MCF 10A (cell line): ENCODE results near the gene OR2M7. TPM values are rescaled to one million over a fixed set of nuclear protein-coding genes. Genes with fewer than 3 reads are reported as not detected.

Source experiments
- BruUV-seq: library from RNA; stranded (reverse); fragments of 400-500 nt; replicated peaks from 2 replicates; lab custom pipeline; 2021; lab: Mats Ljungman, UMichigan
- CTCF ChIA-PET: fragments of 300-600 bp; sonication (Branson Sonifier 250); formaldehyde crosslinking; extraction: SDS; loops from one replicate; lab custom pipeline; 2021; ENCODE audit warnings: antibody characterized with exemption, inconsistent platforms; lab: Yijun Ruan, JAX
- POLR2A ChIA-PET: fragments of 300-600, 350-650 bp; sonication (Branson Sonifier 250); formaldehyde crosslinking; extraction: SDS; loops from one replicate; lab custom pipeline; 2020; ENCODE audit warnings: antibody characterized with exemption, inconsistent platforms; lab: Yijun Ruan, JAX
- DNase-seq: peaks from one replicate; pipeline ENCODE4 v3.0.0-alpha.2; 2018; ENCODE audit not compliant: unreplicated experiment
- H3K27ac Mint-ChIP-seq: one replicate; pipeline ENCODE4 v1.8.0; 2022; ENCODE audit warnings: mild to moderate bottlenecking, low read depth, mixed read lengths; ENCODE audit not compliant: unreplicated experiment
- H3K27me3 Mint-ChIP-seq: one replicate; pipeline ENCODE4 v1.8.0; 2022; ENCODE audit warnings: mixed read lengths; ENCODE audit not compliant: insufficient read depth, unreplicated experiment
- H3K36me3 Mint-ChIP-seq: one replicate; pipeline ENCODE4 v1.8.0; 2022; ENCODE audit warnings: mild to moderate bottlenecking, moderate library complexity, mixed read lengths; ENCODE audit not compliant: insufficient read depth, unreplicated experiment
- H3K4me1 Mint-ChIP-seq: one replicate; pipeline ENCODE4 v1.8.0; 2022; ENCODE audit warnings: mixed read lengths; ENCODE audit not compliant: insufficient read depth, unreplicated experiment
- H3K4me3 Mint-ChIP-seq: one replicate; pipeline ENCODE4 v1.8.0; 2022; ENCODE audit warnings: mild to moderate bottlenecking, moderate library complexity, mixed read lengths; ENCODE audit not compliant: unreplicated experiment
- H3K9me3 Mint-ChIP-seq: one replicate; pipeline ENCODE4 v1.8.0; 2022; ENCODE audit warnings: mixed read lengths; ENCODE audit not compliant: unreplicated experiment
- intact Hi-C: fragments of 100-400 bp; cut with micrococcal nuclease; formaldehyde crosslinking; loops from 2 replicates; pipeline ENCODE4 v1.14.1; 2022
- total RNA-seq: library from RNA; stranded (reverse); gene quantifications from 2 replicates; pipeline ENCODE4 v1.2.3, GENCODE V29; 2022
- TF ChIP-seq, protein P1 (sequence below): fragments of 200-600 bp; IDR thresholded peaks from one replicate; pipeline ENCODE4 v1.8.0; 2022; ENCODE audit warnings: antibody characterized with exemption, mild to moderate bottlenecking; ENCODE audit not compliant: unreplicated experiment

OR2M7 gene
- total RNA-seq, 1 experiment from 2014 or later, result not detected

DNA sequence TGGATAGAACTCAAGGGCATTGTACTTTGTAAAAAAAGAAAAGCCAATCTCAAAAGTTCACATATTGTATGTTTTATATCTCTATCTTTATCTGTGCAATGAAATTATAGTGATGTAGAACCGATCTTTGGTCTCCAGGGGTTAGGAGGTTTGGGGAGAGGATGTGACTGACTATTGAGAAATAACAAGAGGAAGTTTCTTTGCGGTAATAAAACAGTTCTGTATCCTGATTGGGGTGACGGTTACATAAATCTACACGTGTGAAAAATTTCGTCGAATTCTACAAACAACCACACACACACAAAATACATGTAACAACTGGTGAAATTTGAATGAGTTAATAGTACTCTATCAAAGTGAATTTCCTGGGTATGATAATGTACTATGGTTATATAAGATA, 36.0 kb downstream of the OR2M7 start:
- Mint-ChIP-seq H3K27me3 (no peaks in the 10 kb centered on the region), H3K9me3 (peaks cover 6% of the 10 kb centered on the region), H3K36me3 (no peaks in the 10 kb centered on the region), H3K4me1 (no peaks in the 10 kb centered on the region), H3K4me3 (no peak overlapping the region), H3K27ac (no peak overlapping the region)
- TF ChIP-seq, protein P1, sequence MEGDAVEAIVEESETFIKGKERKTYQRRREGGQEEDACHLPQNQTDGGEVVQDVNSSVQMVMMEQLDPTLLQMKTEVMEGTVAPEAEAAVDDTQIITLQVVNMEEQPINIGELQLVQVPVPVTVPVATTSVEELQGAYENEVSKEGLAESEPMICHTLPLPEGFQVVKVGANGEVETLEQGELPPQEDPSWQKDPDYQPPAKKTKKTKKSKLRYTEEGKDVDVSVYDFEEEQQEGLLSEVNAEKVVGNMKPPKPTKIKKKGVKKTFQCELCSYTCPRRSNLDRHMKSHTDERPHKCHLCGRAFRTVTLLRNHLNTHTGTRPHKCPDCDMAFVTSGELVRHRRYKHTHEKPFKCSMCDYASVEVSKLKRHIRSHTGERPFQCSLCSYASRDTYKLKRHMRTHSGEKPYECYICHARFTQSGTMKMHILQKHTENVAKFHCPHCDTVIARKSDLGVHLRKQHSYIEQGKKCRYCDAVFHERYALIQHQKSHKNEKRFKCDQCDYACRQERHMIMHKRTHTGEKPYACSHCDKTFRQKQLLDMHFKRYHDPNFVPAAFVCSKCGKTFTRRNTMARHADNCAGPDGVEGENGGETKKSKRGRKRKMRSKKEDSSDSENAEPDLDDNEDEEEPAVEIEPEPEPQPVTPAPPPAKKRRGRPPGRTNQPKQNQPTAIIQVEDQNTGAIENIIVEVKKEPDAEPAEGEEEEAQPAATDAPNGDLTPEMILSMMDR, result no peak
- no TSS peak for BruUV-seq
- ChIA-PET POLR2A (no interaction called here), CTCF (interaction anchor here (0.6 kb wide), 1 partner anchor 36 kb away, joined by 5 read pairs; no protein-coding TSS in a partner anchor)
- DNase-seq, result no peak
- intact Hi-C loops, result no loop called here

DNA sequence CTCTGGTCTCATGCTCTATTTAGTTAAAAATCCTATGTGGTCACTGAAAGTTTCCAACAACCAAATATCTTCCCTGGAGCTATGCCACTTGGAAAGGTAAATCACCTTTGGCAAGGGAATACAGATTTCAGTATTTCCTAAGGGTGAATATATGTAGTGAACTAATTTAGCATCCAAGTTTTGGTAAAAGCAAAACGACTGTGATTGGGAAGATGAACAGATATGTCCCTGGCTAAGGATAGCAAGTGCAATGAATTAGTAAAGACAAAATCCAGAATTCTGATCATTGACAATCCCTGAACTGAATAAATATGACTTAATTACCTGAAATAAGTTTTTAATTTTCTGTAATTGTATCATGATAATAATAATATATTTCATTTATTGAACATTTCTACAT, 46.5 kb downstream of the OR2M7 start, which contains the start of gene OR2T33:
Gene OR2T33 (minus strand): TSS at position 101 of the 400 bp plus-strand sequence. CDS start 4,162 bp downstream, outside the sequence.
- CTCF ChIA-PET, result no interaction called here
- no TSS peak for BruUV-seq
- Mint-ChIP-seq H3K4me1 (no peaks in the 10 kb centered on the region), H3K4me3 (no peak within 1 kb of the TSS), H3K9me3 (no peaks in the 10 kb centered on the region), H3K27me3 (no peaks in the 10 kb centered on the region), H3K27ac (no peak within 1 kb of the TSS), H3K36me3 (no peaks in the 10 kb centered on the region)
- POLR2A ChIA-PET, result no interaction called here
- intact Hi-C loops, result no loop called here
- TF ChIP-seq, protein P1, result no peak
- no peak for DNase-seq

Other genes starting within 250 kb of the OR2M7 start
- gene OR2L13, start 229.4 kb downstream of the OR2M7 start, total RNA-seq, result not detected in 2 replicates
- not detected in 2 replicates for gene OR2M5, start 179.4 kb downstream of the OR2M7 start, total RNA-seq
- not detected in 2 replicates for gene OR2M2, start 149.7 kb downstream of the OR2M7 start, total RNA-seq
- gene OR2M3, start 127.3 kb downstream of the OR2M7 start, total RNA-seq, result not detected in 2 replicates
- not detected in 2 replicates for gene OR2M4, start 93.2 kb downstream of the OR2M7 start, total RNA-seq
- gene OR2T33, start 46.6 kb downstream of the OR2M7 start, total RNA-seq, result not detected in 2 replicates
- gene OR2T12, start 21.1 kb downstream of the OR2M7 start, total RNA-seq, result not detected in 2 replicates
- not detected in 2 replicates for gene OR14C36, start 24.2 kb upstream of the OR2M7 start, total RNA-seq
- not detected in 2 replicates for gene OR2T4, start 37.1 kb upstream of the OR2M7 start, total RNA-seq
- gene OR2T6, start 51.2 kb upstream of the OR2M7 start, total RNA-seq, result not detected in 2 replicates
- not detected in 2 replicates for gene OR2T1, start 78.5 kb upstream of the OR2M7 start, total RNA-seq
- gene OR2T2, start 121.1 kb upstream of the OR2M7 start, total RNA-seq, result not detected in 2 replicates
- gene OR2T3, start 148.8 kb upstream of the OR2M7 start, total RNA-seq, result not detected in 2 replicates
- not detected in 2 replicates for gene OR2T5, start 164.0 kb upstream of the OR2M7 start, total RNA-seq
- not detected in 2 replicates for gene OR2G6, start 183.5 kb upstream of the OR2M7 start, total RNA-seq
- not detected in 2 replicates for gene OR2T29, start 238.2 kb upstream of the OR2M7 start, total RNA-seq